Astrocyte of the spinal cord (primary cell): ENCODE results near the gene LGR5.

Source experiments
- DNase-seq: peaks from one replicate; pipeline ENCODE4 v3.0.0; 2011; ENCODE audit warnings: low read depth, low spot score
- H3K4me3 ChIP-seq: 2 replicates; pipeline ENCODE4 v1.5.1; 2011; ENCODE audit warnings: low read depth, mild to moderate bottlenecking, low read length, moderate library complexity
- CTCF ChIP-seq: IDR thresholded peaks from 2 replicates; pipeline ENCODE4 v1.5.1; 2012; ENCODE audit warnings: low read depth, mild to moderate bottlenecking, low read length, inconsistent platforms
- in situ Hi-C: cut with HindIII; loops from 2 replicates; pipeline ENCODE4 v1.10.0; 2017; ENCODE audit warnings: low sequenced_read_pairs

LGR5 gene

GRCh38 chr12:71417181-71417580 lies 22.4 kb upstream of the LGR5 start:
- DNase-seq = no peak
- in situ Hi-C loops = no loop called here
- no peak for TF ChIP-seq CTCF

GRCh38 chr12:71420775-71421406 lies 18.7 kb upstream of the LGR5 start:
- in situ Hi-C loops = no loop called here
- TF ChIP-seq CTCF = no peak
- DNase-seq = no peak
- no peak overlapping the region for H3K4me3 ChIP-seq

More at GRCh38 chr12:71417181-71417580, 22.4 kb upstream of the LGR5 start:
- H3K4me3 ChIP-seq = no peak overlapping the region

DNA sequence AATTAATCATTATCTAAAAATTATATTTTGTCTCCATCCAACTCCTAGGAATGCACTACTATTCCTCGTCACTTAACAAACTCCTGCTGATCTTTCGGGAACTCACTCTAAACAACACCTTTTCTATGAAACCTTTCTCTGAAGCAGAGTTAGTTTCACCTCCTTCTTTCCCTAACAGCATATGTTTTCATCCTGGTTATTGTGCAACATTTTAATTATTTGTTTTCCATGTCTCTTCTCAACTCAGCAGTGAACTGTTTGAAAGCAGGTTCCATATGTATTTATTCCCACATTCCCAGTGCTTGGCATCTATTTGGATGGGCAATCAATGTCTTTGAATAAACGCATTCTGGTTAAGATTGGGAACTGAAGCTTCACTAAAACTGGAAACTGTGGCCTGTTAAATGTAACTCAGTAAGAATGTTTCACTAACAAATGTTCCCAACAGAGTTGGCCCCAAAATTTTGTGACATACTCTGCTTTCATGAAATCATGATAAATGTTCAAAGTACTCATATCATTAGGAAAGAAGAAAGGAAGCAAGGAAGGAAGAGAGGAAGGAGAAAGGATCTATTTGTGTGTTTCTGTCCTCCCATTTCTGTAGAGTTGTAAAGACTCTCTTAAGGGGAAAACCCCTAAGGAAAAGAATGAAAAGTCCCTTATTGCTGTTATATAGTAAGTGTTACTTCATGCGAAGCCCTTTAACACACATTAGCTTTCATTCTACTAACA lies 13.9 kb upstream of the LGR5 start:
- no peak for DNase-seq
- no peak overlapping the region for H3K4me3 ChIP-seq
- in situ Hi-C loops = no loop called here
- TF ChIP-seq CTCF = no peak

DNA sequence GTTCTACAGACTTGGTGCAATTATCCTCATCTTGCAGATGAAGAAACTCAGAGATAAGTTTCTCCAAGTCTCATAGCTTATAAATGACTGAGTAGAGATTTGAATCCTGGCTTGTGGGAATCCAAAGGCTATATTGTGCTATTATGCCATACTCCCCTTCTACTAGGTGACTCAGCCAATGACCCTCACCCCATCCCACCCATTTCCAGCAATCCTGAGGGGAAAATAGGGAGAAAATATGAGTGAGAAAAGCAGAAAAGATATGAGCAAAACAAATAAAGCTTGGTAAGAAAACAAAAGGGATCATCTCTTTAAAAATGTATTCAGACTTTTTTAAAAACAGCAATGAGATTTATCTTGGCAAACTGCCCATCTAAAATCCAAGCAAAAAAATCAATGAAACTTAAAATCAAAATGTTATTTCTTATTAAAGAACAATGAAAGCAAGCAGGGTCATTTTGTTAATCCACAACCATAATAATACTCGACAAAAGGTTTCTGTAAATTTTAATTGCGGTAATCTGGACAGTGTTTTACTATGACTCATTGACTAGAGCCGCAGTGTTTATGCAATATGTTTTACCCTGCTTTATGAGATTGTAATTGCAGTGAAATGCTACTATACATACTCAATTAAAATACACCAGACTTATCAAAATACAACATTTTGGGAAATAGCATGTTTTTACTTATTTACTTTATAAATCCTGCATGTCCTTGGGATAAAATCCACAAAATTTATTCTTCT lies 13.1 kb upstream of the LGR5 start:
- peak; percentile 16 for DNase-seq
- TF ChIP-seq CTCF = no peak
- no peak overlapping the region for H3K4me3 ChIP-seq
- in situ Hi-C loops = no loop called here

- no peak for DNase-seq
- H3K4me3 ChIP-seq = no peak overlapping the region
- TF ChIP-seq CTCF = no peak
- in situ Hi-C loops = no loop called here
Observed at GRCh38 chr12:71430756-71431155, 8.8 kb upstream of the LGR5 start.

DNA sequence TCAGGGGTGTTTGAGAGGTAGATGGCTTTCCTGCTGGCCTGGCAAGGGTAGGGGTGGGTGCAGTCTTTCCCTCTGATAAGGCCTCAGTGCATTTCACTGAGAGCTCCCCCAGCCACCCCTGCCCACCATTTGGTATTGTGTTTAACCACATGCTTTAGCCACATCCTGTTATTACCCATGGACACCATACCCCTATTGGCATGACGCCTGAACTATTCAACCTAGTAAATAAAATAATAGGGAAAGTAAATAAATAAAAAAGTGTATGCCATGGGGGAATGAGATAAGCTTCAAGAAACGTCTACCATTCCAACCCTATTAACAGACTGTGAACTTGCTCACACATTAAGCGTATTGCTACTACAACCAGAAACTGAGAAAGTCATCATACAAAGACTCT lies 7.6 kb upstream of the LGR5 start:
- no peak overlapping the region for H3K4me3 ChIP-seq
- no peak for DNase-seq
- TF ChIP-seq CTCF = no peak
- in situ Hi-C loops = no loop called here
